GF-D8 (cell line): ENCODE measurements around the gene SLC47A2.

Experiments used
- DNase-seq: peaks from one replicate; lab custom pipeline; 2025; lab: John Stamatoyannopoulos, UW

The SLC47A2 gene

GRCh38 chr17:19645734-19646201 lies 70.6 kb downstream of the SLC47A2 start:
- no peak for DNase-seq

GRCh38 chr17:19644493-19645210 lies 71.7 kb downstream of the SLC47A2 start:
- no peak for DNase-seq

GRCh38 chr17:19642373-19642893 lies 74.0 kb downstream of the SLC47A2 start:
- no peak for DNase-seq

GRCh38 chr17:19641687-19642372 lies 74.6 kb downstream of the SLC47A2 start:
- no peak for DNase-seq

GRCh38 chr17:19631905-19632304 lies 84.5 kb downstream of the SLC47A2 start:
- no peak for DNase-seq

GRCh38 chr17:19630661-19631060 lies 85.7 kb downstream of the SLC47A2 start:
- DNase-seq, result no peak

GRCh38 chr17:19630035-19630434 lies 86.3 kb downstream of the SLC47A2 start:
- no peak for DNase-seq

GRCh38 chr17:19629449-19629848 lies 86.9 kb downstream of the SLC47A2 start:
- DNase-seq, result no peak
